Stimulated activated effector memory CD8-positive, alpha-beta T cell treated with anti-CD3 and anti-CD28 coated beads, Interleukin-12 subunit alpha, Interleukin-12 subunit beta, amount 100 ng/mL, for 72 hours (primary cell): ENCODE measurements around the gene KPNA3.
"Not testable (repeated sequence)": the region's sequence is repeated elsewhere in the genome, so short reads cannot be mapped to it uniquely, and the experiment has no call there.

Experiments
- ATAC-seq: fragments of 150-1000 bp; cut with Tn5 transposase; 2 replicates; pipeline ENCODE4 v1.10.0; 2021
- DNase-seq, 2 donors: peaks; one replicate each; pipeline ENCODE4 v3.0.0; 2021 to 2022; ENCODE audit warnings: low spot score in 2 of 2
- H3K27ac Mint-ChIP-seq: one replicate; pipeline ENCODE4 v1.8.0; 2022; ENCODE audit warnings: mild to moderate bottlenecking, mixed read lengths
- H3K36me3 Mint-ChIP-seq: one replicate; pipeline ENCODE4 v1.8.0; 2022; ENCODE audit warnings: mild to moderate bottlenecking, mixed read lengths
- H3K4me1 Mint-ChIP-seq: one replicate; pipeline ENCODE4 v1.8.0; 2022; ENCODE audit warnings: mixed read lengths
- H3K4me3 Mint-ChIP-seq: one replicate; pipeline ENCODE4 v1.8.0; 2022; ENCODE audit warnings: mild to moderate bottlenecking, mixed read lengths
- H3K9me3 Mint-ChIP-seq: one replicate; pipeline ENCODE4 v1.8.0; 2022; ENCODE audit warnings: mixed read lengths

KPNA3 gene

DNA sequence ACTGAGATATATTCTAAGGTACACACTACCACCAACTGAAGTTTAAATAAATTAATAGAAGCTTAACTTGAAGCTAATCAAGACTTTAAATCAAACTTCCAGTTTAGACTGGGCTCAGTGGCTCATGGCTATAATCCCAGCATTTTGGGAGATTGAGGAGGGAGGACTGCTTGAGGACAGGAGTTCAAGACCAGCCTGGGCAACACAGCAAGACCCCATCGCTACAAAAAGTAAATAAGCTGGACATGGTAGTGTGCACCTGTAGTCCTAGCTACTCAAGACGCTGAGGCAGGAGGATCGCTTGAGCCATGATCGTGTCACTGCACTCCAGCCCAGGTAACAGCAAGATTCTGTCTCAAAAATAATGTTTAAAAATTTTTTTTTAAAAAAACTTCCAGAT is 8.6 kb downstream of the KPNA3 start:
- H3K36me3 Mint-ChIP-seq, result peaks cover 6% of the 10 kb centered on the region
- H3K4me3 Mint-ChIP-seq, result no peak overlapping the region
- H3K27ac Mint-ChIP-seq, result no peak overlapping the region
- ATAC-seq, result no peak
- peaks cover 49% of the 10 kb centered on the region for H3K4me1 Mint-ChIP-seq
- DNase-seq, result no peak
- H3K9me3 Mint-ChIP-seq, result no peaks in the 10 kb centered on the region

GRCh38 chr13:49782784-49783183 is 9.7 kb downstream of the KPNA3 start:
- DNase-seq (no peak), ATAC-seq (no peak)
- Mint-ChIP-seq H3K36me3 (no peaks in the 10 kb centered on the region), H3K4me1 (peaks cover 51% of the 10 kb centered on the region), H3K9me3 (no peaks in the 10 kb centered on the region), H3K27ac (no peak overlapping the region), H3K4me3 (no peak overlapping the region)

DNA sequence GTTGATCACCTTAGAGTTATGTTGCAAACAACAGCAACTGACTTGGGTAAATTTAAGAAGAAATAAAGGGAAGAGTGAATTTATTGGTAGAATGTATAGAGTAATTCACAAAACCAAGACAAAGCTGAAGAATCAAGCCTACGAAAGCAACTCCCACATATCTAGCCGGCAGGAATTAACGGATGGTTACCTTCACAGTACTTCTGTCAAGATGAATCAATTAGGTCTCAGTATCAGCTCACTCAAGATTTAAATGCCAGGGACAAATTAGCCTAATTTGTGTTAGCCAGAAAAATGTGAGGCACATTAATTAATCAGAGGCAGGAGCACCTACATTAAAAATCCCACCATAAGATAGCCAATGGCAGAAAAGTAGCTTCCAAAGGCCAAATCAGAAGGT is 10.7 kb downstream of the KPNA3 start:
- H3K36me3 Mint-ChIP-seq, result no peaks in the 10 kb centered on the region
- DNase-seq (no peak), ATAC-seq (no peak)
- H3K4me3 Mint-ChIP-seq, result no peak overlapping the region
- H3K9me3 Mint-ChIP-seq, result no peaks in the 10 kb centered on the region
- H3K4me1 Mint-ChIP-seq, result peaks cover 55% of the 10 kb centered on the region
- no peak overlapping the region for H3K27ac Mint-ChIP-seq

- H3K4me1 Mint-ChIP-seq, result peaks cover 48% of the 10 kb centered on the region
Measured at GRCh38 chr13:49779721-49780120, 12.8 kb downstream of the KPNA3 start.

GRCh38 chr13:49777746-49778614 is 14.5 kb downstream of the KPNA3 start:
- Mint-ChIP-seq H3K4me3 (no peak overlapping the region), H3K4me1 (peaks cover 45% of the 10 kb centered on the region), H3K27ac (no peak overlapping the region), H3K36me3 (no peaks in the 10 kb centered on the region), H3K9me3 (no peaks in the 10 kb centered on the region)
- ATAC-seq, result no peak
- no peak for DNase-seq

More at GRCh38 chr13:49779721-49780120, 12.8 kb downstream of the KPNA3 start:
- ATAC-seq (no peak), DNase-seq (no peak)
- Mint-ChIP-seq H3K36me3 (no peaks in the 10 kb centered on the region), H3K9me3 (no peaks in the 10 kb centered on the region), H3K4me3 (no peak overlapping the region), H3K27ac (no peak overlapping the region)

DNA sequence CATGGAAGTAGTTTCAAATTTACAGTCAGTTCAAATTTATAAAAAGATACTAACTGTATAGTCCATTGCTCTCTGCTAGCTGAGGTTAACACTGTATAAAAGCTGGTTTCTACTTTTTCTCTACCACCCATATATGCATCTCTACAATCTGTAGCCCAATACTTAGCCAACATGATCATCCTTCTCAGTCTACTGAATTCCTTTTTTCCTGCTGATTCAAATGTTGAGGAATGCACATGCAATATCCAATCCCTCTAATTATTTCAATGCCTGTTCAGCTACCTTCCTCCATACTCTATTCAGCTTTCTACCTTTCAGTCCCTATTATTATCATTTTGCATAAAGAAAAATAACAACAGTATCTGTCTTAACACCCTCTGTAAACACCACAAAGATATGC is 15.6 kb downstream of the KPNA3 start:
- H3K4me1 Mint-ChIP-seq, result peaks cover 50% of the 10 kb centered on the region
- no peak overlapping the region for H3K27ac Mint-ChIP-seq
- no peaks in the 10 kb centered on the region for H3K9me3 Mint-ChIP-seq
- no peak overlapping the region for H3K4me3 Mint-ChIP-seq
- no peak for ATAC-seq
- DNase-seq, result no peak
- no peaks in the 10 kb centered on the region for H3K36me3 Mint-ChIP-seq

- no peaks in the 10 kb centered on the region for H3K36me3 Mint-ChIP-seq
- H3K27ac Mint-ChIP-seq, result peak overlapping the region; percentile 45
- H3K4me3 Mint-ChIP-seq, result no peak overlapping the region
- no peaks in the 10 kb centered on the region for H3K9me3 Mint-ChIP-seq
- no peak for DNase-seq
- H3K4me1 Mint-ChIP-seq, result peaks cover 47% of the 10 kb centered on the region
- ATAC-seq, result no peak
Measured at GRCh38 chr13:49774376-49775005, 18.0 kb downstream of the KPNA3 start.

GRCh38 chr13:49772828-49773227 is 19.7 kb downstream of the KPNA3 start:
- H3K4me3 Mint-ChIP-seq, result no peak overlapping the region
- no peaks in the 10 kb centered on the region for H3K9me3 Mint-ChIP-seq
- ATAC-seq (no peak), DNase-seq (no peak)
- no peak overlapping the region for H3K27ac Mint-ChIP-seq
- peaks cover 51% of the 10 kb centered on the region for H3K4me1 Mint-ChIP-seq
- no peaks in the 10 kb centered on the region for H3K36me3 Mint-ChIP-seq

- H3K4me3 Mint-ChIP-seq, H3K9me3 Mint-ChIP-seq, ATAC-seq, DNase-seq, H3K27ac Mint-ChIP-seq, H3K36me3 Mint-ChIP-seq: not testable (repeated sequence)
- H3K4me1 Mint-ChIP-seq, result peaks cover 26% of the 10 kb centered on the region
Measured at GRCh38 chr13:49761811-49762210, 30.7 kb downstream of the KPNA3 start.

GRCh38 chr13:49760558-49760957 is 31.9 kb downstream of the KPNA3 start:
- Mint-ChIP-seq H3K27ac (peak overlapping the region; percentile 32), H3K4me3 (peak overlapping the region; percentile 15), H3K36me3 (no peaks in the 10 kb centered on the region), H3K9me3 (no peaks in the 10 kb centered on the region), H3K4me1 (peaks cover 26% of the 10 kb centered on the region)
- ATAC-seq, result peak; percentile 79
- no peak for DNase-seq

- Mint-ChIP-seq H3K27ac (peak overlapping the region; percentile 32), H3K4me1 (peaks cover 31% of the 10 kb centered on the region), H3K36me3 (no peaks in the 10 kb centered on the region), H3K4me3 (peak overlapping the region; percentile 15), H3K9me3 (no peaks in the 10 kb centered on the region)
- no peak for DNase-seq
- ATAC-seq, result no peak
Measured at GRCh38 chr13:49759503-49759902, 33.0 kb downstream of the KPNA3 start.

DNA sequence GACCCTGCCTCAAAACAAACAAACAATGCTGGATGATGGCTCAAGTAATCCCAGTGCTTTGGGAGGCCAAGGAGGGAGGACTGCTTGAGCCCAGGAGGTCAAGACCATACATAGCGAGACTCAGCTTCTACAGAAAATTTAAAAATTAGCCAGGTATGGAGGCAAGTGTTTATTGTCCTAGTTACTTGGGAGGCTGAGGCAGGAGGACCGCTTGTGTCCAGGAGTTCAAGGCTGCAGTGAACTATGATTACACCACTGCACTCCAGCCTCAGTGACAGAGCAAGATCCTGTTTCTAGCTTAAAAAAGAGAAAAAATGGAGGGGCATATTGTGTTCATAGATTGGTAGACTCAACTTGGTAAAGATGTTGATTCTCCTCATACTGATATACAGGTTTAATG is 36.2 kb downstream of the KPNA3 start:
- Mint-ChIP-seq H3K4me1 (peaks cover 51% of the 10 kb centered on the region), H3K4me3 (no peak overlapping the region)

GRCh38 chr13:49754146-49754545 is 38.3 kb downstream of the KPNA3 start:
- Mint-ChIP-seq H3K4me1 (peaks cover 44% of the 10 kb centered on the region), H3K4me3 (no peak overlapping the region), H3K27ac (peak overlapping the region; percentile 41), H3K9me3 (no peaks in the 10 kb centered on the region), H3K36me3 (no peaks in the 10 kb centered on the region)
- DNase-seq (no peak), ATAC-seq (no peak)

More for the DNA sequence above, 36.2 kb downstream of the KPNA3 start:
- Mint-ChIP-seq H3K36me3 (no peaks in the 10 kb centered on the region), H3K27ac (no peak overlapping the region), H3K9me3 (no peaks in the 10 kb centered on the region)
- ATAC-seq, result no peak
- no peak for DNase-seq

DNA sequence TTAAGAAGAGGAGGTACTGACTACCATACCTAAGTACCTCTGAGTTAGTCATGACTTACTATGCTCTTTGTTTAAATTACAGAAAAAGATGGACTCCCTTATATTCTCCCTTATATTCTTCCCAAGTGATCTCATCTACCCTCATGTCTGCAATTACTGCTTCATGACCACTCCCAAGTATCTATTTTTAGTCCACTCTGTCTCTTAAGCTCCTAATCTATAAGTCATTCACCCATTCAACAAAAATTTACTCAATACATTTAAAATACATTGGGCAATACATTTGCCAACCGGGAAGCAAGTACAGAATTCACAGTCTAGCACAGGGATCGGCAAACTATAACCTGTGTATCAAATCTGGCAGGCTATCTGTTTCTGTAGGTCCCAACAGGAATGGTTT is 42.6 kb downstream of the KPNA3 start:
- ATAC-seq (no peak), DNase-seq (no peak)
- H3K36me3 Mint-ChIP-seq, result peaks cover 17% of the 10 kb centered on the region
- no peak overlapping the region for H3K27ac Mint-ChIP-seq
- H3K4me3 Mint-ChIP-seq, result no peak overlapping the region
- H3K4me1 Mint-ChIP-seq, result peaks cover 37% of the 10 kb centered on the region
- no peaks in the 10 kb centered on the region for H3K9me3 Mint-ChIP-seq

DNA sequence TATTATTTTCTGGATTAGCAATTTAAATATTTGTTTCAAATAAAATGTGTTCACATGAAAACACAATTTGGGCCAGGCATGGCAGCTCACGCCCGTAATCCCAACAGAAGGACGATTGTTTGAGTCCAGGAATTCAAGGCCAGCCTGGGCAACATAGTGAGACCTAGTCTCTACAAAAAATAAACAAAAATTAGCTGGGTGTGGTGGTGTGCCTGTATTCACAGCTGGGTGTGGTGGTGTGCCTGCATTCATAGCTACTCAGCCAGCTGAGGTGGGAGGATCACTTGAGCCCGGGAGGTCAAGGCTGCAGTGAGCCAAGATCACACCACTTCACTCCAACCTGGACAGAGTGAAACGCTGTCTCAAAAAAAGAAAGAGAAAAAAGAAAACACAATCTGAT is 46.4 kb downstream of the KPNA3 start:
- no peaks in the 10 kb centered on the region for H3K9me3 Mint-ChIP-seq
- no peak overlapping the region for H3K27ac Mint-ChIP-seq
- ATAC-seq (no peak), DNase-seq (no peak)
- H3K36me3 Mint-ChIP-seq, result peaks cover 51% of the 10 kb centered on the region
- H3K4me3 Mint-ChIP-seq, result no peak overlapping the region
- peaks cover 4% of the 10 kb centered on the region for H3K4me1 Mint-ChIP-seq

DNA sequence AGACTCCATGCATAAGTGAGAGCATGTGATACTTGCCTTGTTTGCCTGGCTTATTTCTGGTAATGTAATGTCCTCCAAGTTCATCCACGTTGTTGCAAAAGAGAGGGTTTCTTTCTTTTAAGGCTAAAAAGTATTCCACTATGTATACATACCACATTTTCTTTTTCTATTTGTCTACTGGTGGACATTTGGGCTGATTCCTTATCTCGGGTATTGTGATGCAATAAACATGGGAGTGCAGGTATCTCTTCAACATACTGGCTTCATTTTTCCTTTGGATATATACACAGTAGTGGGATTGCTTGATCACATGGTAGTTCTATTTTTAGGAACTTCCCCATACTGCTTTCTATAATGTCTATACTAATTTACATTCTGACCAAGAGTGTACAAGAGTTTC is 51.6 kb downstream of the KPNA3 start:
- H3K4me3 Mint-ChIP-seq, result no peak overlapping the region
- DNase-seq, result no peak
- ATAC-seq, result no peak
- no peak overlapping the region for H3K27ac Mint-ChIP-seq
- H3K4me1 Mint-ChIP-seq, result no peaks in the 10 kb centered on the region
- H3K36me3 Mint-ChIP-seq, result peaks cover 64% of the 10 kb centered on the region
- H3K9me3 Mint-ChIP-seq, result no peaks in the 10 kb centered on the region
